ENCODE measurements around the gene PSTPIP1. TPM values are rescaled to one million over a fixed set of nuclear protein-coding genes. Genes with fewer than 3 reads are reported as not detected.

PSTPIP1 gene
- total and polyA plus RNA-seq, 10 of the 15 experiments (the other 5 are each of a cell fraction or from before 2014, with no cell fraction given), result 0.50 to 29.3 (median 14.5) TPM

GRCh38 chr15:77025083-77025901 lies 30.4 kb downstream of the PSTPIP1 start:
- H2AFZ ChIP-seq (ENCODE audit: control insufficient read depth, low read depth, low read length), result no peak overlapping the region
- H4K20me1 ChIP-seq (ENCODE audit: control insufficient read depth, insufficient read depth), result no peaks in the 10 kb centered on the region
- no peak overlapping the region for H3K27ac ChIP-seq (ENCODE audit: control insufficient read depth, insufficient read depth)
- ChIA-PET POLR2A (no interaction called here), CTCF (interaction anchor here (0.6 to 17.4 kb wide), 18 partner anchors 9 to 518 kb away, joined by 3 to 483 read pairs (median 6); partner anchors contain the start of gene PSTPIP1), RAD21 (ENCODE audit: unreplicated experiment) (interaction anchor here (1.0 to 15.5 kb wide), 2 partner anchors 47 to 154 kb away, joined by 3 to 259 read pairs; no protein-coding TSS in a partner anchor), SMC1A (ENCODE audit: uncharacterized antibody, unreplicated experiment) (interaction anchor here (1.0 to 22.2 kb wide), 6 partner anchors 9 to 162 kb away, joined by 3 to 375 read pairs (median 4); no protein-coding TSS in a partner anchor)
- H3K4me1 ChIP-seq (ENCODE audit: control insufficient read depth, insufficient read depth, low read length), result peaks cover 25% of the 10 kb centered on the region
- no TSS peak for BruUV-seq (replicated peaks)
- no peak for ATAC-seq
- no peak overlapping the region for H3K4me2 ChIP-seq (ENCODE audit: control insufficient read depth, insufficient read depth)
- H3K36me3 ChIP-seq (ENCODE audit: control insufficient read depth in 2 of 2, insufficient read depth in 2 of 2, low read length in 1 of 2), result no peaks in the 10 kb centered on the region
- no peaks in the 10 kb centered on the region for H3K79me2 ChIP-seq (ENCODE audit: control insufficient read depth, insufficient read depth, low read length)
- intact Hi-C loops (cut with micrococcal nuclease; ENCODE audit: unreplicated experiment) (loop anchor here (2.0 kb wide), 1 partner anchor 52 kb away; no protein-coding TSS in a partner anchor), in situ Hi-C loops (cut with MboI) (no loop called here)
- H3K4me3 ChIP-seq, result no peak overlapping the region
- H3K9ac ChIP-seq (ENCODE audit: control insufficient read depth, insufficient read depth, low read length), result no peak overlapping the region
- TF ChIP-seq MYC (IDR thresholded peaks at IDR 0.05; ENCODE audit: insufficient read depth, insufficient read length, insufficient replicate concordance, low read length, severe bottlenecking) (no peak), STAT3 (IDR thresholded peaks at IDR 0.05; ENCODE audit: low read depth, low read length) (no peak), TARDBP (IDR thresholded peaks at IDR 0.05; ENCODE audit: borderline replicate concordance) (no peak), E2F8 (IDR thresholded peaks at IDR 0.05; ENCODE audit: low read depth, partially characterized antibody) (no peak)
- no peak for FAIRE-seq
- DNase-seq (ENCODE audit: low read depth, low spot score), result no peak
- no peaks in the 10 kb centered on the region for H3K27me3 ChIP-seq (replicated peaks in 1 of 2; ENCODE audit: control insufficient read depth in 2 of 2, insufficient read depth in 2 of 2, low read length in 1 of 2)
- no peaks in the 10 kb centered on the region for H3K9me3 ChIP-seq (replicated peaks; ENCODE audit: control insufficient read depth, insufficient read depth, low read length)
- WGBS (ENCODE audit: insufficient coverage, insufficient replicate concordance, low lambda C conversion rate, missing lambda C conversion rate), result 85% methylated on average over 15 of the region's 15 CpGs
